GM20000 (cell line): Measurements from ENCODE around the gene KIF16B.
A peak's percentile ranks its signal among the peaks of the same experiment; 100 is the strongest.

Source experiments
- DNase-seq: peaks from one replicate; pipeline ENCODE4 v3.0.0; 2012; ENCODE audit warnings: low spot score
- CTCF ChIP-seq: IDR thresholded peaks from 2 replicates; pipeline ENCODE4 v1.5.1; 2012; ENCODE audit warnings: mild to moderate bottlenecking, control low read depth; ENCODE audit errors: extremely low read depth, missing control alignments

The KIF16B gene

DNA sequence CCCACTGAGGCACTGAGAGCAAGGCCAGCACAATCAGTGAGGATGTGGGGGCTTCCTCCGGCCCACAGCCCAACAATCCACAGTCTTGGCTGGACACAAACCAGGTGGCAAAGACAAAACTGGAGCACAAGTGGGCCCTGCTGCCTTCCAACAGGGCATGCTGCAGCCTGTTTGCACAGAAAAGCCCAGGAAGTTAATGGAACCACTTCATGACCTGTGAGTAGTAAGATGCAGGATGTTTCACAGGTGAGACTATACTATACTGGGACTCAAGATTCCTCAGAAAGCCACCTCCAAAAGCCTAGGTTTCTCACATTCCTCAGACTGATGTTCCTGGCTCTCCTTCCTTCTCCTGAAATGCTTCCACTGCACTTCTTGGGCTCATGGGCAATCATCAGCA is 235.5 kb downstream of the KIF16B start:
- no peak for DNase-seq
- TF ChIP-seq CTCF: no peak

GRCh38 chr20:16327606-16328005 is 245.6 kb downstream of the KIF16B start:
- no peak for TF ChIP-seq CTCF
- DNase-seq: no peak

- TF ChIP-seq CTCF: no peak
- no peak for DNase-seq
Measured at GRCh38 chr20:16321291-16321690, 252.0 kb downstream of the KIF16B start.

DNA sequence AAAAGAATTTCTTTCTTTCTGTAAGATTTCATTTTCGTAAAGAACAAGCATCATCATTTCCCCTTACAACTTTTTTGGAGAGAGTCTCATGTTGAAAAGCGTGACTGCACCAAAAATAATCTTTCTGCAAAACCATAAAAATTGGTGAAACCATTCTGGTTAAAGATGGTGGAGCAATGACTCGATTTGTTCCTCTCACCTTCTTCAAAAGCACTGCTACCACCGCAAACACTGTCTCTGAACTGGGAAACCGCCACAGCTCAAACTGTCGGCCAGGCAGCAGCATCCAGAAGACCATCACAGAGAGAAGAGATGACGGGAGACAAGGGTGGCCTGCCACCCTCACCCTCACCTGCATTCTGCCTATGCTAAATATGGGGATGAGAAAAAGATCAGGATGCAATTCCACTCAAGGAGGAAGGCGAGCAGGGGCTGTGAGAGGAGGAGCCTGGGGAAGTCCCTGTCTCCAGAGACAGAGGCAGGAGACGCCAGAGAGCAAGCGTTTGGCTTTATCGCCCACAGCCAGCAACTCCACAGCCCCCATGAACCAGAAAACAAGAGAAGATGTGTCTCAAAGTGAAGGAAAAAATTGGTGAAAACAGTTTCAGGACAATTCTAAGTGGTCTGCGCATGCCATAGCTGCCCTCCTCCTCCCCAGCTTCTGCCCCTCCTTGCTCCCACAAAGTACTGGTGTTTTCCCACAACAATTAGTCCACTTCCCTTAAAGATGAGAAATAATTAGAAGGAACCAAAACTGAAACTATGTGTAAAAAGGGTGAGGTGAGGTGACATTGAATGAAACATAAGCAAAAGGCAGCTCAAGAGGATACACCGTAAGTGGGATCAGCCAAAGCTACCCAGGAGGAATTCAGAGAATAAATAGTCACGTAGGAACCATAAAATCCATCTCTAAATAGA is 255.5 kb downstream of the KIF16B start:
- DNase-seq: peak; percentile 16
- TF ChIP-seq CTCF: no peak

GRCh38 chr20:16316513-16316912 is 256.7 kb downstream of the KIF16B start:
- no peak for DNase-seq
- no peak for TF ChIP-seq CTCF

DNA sequence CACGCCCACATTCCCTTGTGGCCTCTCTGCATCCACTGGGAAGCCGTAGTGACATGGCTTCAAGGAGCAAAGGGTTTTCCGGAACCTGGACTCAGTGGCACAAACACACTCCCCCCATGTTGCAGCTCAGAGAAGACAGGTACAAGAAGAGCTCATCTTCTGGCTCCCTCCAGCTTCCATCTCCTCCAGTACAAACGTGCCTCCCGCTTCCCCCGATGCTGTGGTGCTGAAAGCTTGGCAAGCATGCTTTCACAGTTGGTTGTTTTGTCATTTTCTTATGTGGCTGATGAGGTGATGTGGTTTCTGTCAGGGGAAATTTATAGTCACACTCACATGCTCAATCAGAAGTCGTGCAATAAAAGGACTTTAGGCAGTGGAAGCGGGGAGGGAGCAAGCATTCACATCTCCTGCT is 258.5 kb downstream of the KIF16B start:
- DNase-seq: no peak
- no peak for TF ChIP-seq CTCF

DNA sequence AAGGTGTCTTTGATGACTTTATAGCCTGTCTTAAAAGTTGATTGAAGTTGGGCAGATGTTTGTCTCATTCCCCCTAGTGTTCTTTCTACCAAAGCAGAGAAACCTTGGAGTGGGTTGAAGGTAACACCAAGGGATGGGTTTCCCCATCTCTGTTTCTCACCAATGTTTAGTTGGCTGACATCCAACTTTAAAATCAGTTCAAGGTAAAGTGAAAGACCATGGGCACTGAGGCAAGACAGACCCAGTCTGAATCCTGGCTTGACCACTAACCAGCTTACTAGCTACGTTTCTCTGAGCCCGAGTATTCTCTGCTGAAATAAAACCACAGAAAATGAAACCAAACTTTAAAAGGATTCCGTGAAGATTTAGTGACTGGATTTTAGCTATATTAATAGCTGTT is 258.9 kb downstream of the KIF16B start:
- DNase-seq: peak; percentile 8
- TF ChIP-seq CTCF: no peak
